GM21515 (cell line): Measurements from ENCODE around the gene APH1A.
"Not testable (repeated sequence)": the region's sequence is repeated elsewhere in the genome, so short reads cannot be mapped to it uniquely, and the experiment has no call there.

Source experiments
- ATAC-seq: cut with Tn5 transposase; IDR thresholded peaks from one replicate; pipeline ENCODE4 v1.9.1; 2021; ENCODE audit not compliant: unreplicated experiment

The APH1A gene

DNA sequence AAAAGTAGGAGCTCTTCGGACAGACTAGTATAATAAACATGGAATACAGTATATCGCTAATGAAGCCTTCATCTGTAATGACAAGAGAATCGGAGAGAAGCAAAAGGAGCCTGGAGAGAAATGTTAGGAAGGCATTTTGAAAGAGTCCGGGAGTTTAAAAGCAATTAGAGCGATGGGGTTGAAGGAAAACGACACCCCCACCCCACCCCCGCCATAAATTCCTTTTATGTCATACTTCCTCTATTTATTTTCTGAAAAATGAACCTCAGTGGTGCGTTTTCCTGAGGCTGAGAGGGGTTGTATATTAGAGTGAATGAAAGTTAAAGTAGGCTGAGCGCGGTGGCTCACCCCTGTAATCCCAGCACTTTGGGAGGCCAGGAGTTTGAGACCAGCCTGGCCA lies 635 bp upstream of the APH1A start:
- no peak for ATAC-seq

DNA sequence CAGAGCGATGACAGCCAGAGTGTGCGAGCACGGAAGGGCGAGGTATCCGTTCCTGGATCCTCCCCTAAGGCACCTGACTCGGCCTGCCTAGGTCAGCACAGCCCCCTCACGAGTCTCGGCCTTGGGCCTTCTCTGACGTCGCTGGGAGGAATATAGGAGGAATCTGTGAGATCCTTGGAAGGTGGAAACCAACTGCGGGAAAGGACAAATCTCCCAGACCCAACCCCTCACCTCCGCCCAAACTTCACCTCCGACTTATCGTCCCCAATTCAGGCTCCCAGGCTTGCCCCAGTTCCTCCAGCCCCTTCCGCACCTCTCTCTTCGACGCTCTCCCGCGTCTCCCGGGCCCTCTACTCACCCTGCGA lies 494 bp downstream of the APH1A start:
- ATAC-seq: peak; percentile 29

DNA sequence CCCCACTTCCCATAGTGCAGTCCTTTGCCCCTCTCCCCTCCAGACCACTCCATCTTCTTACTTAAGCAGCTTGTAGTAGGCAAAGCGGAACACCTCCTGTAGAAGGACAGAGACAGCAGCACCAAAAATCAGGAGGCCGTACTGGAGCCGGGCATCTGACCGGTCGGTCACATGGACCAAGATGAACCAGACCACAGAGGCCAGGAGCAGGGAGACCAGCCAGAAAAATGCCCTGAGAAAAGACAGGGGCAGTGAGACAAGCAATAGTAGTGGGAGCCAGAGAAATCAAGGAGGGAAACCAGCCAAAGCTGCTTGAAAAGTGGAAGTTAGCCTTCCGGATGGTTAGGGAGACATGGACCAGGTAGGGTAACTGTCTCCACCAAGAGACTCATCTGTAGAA lies 920 bp downstream of the APH1A start:
- no peak for ATAC-seq

DNA sequence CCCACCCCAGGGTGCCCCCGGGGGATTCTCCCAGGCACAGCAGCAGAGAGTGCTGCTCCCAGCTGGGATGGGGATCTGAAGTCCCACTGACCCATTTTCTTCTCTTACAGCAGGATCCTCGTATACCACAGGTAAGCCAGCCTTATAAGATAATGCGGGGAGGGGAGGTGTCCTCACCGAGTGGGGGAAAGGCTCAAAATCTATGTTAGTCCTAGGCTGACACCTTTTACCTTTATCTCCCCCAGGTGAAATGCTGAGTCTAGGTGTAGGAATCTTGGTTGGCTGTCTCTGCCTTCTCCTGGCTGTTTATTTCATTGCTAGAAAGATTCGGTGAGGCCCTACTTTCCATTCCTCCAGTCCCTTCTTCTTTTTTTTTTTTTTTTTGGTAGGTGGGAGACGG lies 5.3 kb downstream of the APH1A start:
- no peak for ATAC-seq

DNA sequence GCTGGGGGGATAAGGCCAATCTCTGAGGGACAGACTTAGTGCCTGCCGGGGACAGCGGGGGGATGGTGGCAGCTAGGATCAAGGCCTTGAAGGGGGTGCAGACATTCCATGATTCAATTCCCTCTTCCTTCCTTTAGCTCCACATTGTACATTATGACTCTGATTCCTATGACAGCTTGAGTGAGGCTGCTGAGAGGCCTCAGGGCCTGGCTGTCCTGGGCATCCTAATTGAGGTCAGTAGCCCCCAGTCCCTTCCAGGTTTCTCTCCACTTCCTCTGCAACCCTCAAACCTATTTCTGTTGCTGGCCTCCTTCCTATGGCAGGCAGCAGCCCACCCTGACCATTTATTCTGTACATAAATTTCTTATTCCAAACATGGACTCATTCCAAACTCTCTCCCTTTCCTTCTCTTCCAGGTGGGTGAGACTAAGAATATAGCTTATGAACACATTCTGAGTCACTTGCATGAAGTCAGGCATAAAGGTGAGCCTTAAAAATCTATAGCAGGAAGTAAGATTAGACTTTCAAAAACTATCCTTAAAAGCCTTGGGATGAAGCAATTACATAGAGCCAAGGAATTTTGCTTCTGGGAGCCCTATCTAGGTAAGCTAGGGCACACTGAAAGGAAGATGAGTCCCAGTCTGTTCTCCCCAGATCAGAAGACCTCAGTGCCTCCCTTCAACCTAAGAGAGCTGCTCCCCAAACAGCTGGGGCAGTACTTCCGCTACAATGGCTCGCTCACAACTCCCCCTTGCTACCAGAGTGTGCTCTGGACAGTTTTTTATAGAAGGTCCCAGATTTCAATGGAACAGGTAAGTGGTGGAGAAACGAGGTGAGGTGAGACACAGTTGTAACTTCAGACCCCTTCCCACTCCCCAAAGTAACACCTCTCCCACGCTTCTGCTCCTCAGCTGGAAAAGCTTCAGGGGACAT lies 6.2 kb downstream of the APH1A start:
- no peak for ATAC-seq

DNA sequence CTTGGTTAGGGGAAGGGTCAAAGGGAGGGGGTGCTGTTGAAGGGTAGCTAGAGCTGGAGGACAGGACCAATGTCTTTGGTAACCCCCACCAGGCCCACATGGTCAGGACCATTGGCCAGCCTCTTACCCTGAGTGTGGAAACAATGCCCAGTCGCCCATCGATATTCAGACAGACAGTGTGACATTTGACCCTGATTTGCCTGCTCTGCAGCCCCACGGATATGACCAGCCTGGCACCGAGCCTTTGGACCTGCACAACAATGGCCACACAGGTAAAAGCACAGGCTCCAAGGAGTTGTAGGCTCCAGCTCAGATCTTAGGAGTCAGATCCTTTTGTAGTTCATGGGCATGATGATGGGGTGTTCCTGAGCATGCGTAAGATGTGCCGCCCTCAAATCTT lies 7.4 kb downstream of the APH1A start:
- ATAC-seq: no peak

DNA sequence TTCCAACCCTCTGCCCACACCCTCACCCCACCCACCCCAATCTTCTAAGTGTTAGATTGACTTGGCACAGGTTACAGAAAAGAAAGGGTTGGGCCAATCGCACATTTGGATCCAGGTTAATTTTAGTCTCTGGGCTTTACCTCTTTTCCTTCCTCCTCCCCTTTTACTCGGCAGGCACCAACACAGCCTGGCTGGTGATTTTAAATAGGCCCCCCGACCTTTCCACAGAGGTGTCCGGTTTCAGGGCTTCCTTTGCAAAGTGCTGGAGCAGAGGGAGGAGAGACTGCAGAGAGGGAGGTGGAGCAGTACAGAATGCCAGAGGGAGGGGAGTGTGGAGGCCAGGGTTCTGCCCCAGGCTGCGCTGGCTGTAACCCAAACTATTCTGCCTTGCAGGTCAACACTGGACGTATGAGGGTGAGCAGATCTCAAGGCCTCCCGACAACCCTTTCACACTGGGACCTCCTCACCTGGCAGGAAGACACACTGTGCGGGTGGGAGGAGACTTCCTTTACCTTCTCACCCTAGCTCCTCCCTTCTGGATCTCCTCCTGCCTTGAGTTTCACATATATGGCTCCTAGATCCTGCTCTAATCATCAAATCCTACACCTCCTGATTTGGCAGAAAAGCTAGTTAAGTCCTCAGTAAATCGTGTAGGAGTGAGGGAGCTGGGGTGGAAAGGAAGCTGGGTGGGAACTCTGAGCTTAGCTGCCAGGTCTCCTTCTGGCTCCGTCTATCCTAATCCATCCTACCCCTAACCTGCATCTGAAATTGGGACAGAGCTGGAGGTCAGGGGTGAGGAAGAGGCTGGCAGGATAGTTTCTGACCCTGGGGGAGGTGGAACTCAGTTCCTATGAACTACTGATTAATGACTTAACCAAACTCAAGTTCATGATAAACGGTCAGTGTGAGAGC lies 8.8 kb downstream of the APH1A start:
- no peak for ATAC-seq

DNA sequence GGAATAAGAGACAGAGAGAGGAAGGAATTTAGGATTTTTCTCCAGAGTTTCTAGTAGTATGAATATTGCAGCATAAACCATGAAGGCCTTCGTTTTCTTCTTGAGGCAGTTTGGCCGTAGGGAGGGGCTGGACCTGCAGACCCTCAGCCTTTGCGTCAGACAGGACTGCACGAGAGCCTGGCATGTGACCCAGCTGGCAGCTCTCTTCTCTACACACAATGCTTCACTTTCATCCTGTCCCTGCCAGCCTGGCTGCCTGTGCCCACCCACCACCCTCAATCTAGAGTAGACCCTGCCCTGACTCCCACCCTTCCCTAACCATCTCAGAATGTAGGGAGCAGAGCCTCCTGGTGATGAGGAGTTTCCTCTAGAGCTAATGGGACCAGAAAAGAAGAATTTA lies 9.6 kb downstream of the APH1A start:
- ATAC-seq: no peak

DNA sequence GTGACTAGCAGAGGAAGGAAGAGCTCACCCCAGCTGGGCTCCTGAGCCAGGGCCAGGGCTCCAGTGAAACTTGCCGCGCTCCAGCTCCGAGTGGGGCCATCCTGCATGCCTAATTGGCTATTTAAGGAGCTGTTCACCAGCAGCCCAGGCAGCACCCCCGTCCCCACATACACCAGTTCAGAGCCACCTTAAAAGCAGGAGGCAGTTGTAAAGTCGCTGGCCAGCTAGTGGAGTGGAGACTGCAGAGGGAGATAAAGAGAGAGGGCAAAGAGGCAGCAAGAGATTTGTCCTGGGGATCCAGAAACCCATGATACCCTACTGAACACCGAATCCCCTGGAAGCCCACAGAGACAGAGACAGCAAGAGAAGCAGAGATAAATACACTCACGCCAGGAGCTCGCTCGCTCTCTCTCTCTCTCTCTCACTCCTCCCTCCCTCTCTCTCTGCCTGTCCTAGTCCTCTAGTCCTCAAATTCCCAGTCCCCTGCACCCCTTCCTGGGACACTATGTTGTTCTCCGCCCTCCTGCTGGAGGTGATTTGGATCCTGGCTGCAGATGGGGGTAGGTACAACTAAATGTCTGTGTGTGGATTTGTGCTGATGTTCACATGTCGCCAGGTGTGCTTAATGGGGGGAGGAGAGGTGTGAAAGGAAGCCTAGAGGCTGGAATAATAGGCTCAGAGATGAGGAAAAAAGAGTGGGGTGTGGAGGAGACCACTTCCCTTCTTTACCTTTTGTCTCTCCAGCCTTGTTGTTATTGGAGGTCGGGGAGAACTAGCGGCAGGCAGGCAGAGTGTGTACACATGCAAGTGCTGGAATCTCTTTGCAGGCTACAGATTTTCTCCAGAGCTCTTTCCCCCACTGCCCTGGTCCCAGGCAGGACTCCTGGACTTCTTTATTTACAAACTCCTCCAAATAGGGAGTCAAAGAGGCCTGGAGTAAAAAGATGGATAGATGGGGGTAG lies 10.9 kb downstream of the APH1A start, which contains the start of gene CA14:
Gene CA14, plus strand, starts transcription at position 151 of the 962 bp plus-strand sequence. Its CDS starts 355 bp downstream, at position 506.
- ATAC-seq: no peak

DNA sequence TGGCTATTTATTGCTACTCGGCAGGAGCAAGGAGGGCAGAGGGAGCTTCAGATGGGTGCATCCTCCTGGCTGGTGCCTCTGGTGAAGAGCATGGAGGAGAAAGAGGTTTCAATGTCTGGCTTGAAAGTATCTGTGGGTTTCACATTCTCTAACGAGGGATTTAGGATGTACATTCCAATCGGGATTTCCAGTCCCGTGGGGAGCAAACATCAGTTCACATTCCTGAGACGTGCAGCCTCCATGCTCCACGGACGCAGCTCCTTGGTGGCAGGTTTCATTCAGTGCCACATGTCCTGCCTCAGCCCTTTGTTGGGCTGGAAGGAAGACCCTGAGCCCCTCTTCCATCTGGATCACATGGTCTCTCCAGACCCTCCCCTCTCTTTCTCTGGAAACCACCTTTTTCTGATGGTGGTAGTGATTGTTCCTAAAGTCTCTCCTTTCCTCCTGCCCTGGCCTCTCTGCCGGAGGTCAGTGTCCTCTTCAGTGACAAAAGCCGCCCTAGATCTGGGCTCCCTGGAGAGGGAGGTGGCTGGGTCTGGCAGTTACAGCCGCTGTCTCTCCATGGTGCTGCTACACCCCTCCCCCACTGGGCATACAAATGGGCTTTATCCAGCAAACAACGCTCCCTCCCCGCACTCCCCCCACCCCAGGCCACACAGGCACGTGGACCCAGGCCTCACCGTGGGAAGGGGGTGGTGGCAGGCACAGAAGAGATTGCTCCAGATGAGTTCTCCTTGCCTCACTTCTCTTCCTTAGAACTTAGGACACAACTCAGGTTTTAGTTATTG lies 12.1 kb downstream of the APH1A start:
- no peak for ATAC-seq

DNA sequence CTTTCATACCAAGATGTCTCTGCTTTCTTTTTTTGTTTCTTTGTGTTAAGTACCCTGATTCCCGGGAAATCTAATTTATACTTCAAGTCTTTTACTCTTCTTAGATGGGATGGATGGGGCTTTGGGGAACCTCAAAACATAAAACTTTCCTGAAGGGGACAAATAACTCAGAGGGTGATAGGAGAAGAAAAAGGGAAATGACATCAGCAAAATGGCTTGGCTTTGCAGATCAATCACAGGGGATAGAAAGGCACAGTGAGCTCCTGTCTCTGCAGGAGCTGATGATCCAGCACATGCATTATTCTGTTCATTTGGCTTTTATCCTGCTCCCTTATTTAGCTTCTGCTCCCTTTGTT lies 12.6 kb downstream of the APH1A start:
- ATAC-seq: no peak

DNA sequence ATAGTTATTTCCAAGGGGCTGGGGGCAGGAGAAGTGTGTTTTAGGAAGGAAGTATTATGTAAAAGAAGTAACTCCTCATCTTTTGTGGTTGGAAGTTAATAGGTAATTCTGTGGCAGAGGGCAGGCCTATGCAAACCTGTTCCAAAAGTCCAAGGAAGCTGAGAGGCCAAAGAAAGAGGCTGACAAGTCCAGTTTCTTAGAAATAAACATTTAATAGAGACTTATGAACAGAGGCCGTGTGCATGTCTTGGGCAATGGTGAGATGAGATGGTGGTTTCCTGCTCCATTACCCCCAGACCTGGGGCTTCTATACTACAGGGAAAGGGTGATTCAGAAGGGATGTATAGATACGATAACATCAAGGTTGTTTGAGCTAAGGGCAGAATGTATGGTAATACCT lies 18.9 kb downstream of the APH1A start:
- no peak for ATAC-seq

DNA sequence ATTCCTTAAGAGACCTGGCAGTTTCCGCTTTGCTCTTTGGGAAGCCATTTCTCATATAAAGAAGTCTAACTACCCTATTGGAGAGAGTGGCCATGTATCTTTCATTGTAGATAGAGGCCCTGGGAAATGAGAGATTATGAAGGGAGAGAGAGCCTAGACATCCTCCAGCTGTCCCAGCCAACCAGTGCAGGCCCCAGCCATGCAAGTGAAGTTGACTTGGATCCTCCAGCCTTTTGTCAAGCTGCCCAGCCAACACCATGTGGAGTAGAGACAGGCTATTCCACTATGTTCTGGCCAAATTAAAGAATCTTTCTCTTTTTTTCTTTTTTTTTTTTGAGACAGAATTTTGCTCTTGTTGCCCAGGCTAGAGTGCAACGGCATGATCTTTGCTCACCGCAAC lies 25.8 kb downstream of the APH1A start:
- no peak for ATAC-seq

DNA sequence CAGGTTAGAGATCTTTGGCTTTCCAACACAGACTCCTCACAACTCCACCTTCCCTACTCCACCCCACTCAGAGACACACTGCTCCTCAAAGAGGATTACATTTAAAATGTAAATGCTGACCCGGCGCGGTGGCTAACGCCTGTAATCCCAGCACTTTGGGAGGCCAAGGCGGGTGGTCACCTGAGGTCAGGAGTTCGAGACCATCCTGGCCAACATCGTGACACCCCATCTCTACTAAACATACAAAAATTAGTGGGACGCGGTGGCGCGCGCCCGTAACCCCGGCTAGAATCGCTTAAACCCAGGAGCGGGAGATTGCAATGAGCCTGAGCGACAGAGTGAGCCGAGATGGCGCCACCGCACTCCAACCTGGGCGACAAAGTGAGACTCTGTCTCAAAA lies 31.1 kb downstream of the APH1A start:
- ATAC-seq: no peak

DNA sequence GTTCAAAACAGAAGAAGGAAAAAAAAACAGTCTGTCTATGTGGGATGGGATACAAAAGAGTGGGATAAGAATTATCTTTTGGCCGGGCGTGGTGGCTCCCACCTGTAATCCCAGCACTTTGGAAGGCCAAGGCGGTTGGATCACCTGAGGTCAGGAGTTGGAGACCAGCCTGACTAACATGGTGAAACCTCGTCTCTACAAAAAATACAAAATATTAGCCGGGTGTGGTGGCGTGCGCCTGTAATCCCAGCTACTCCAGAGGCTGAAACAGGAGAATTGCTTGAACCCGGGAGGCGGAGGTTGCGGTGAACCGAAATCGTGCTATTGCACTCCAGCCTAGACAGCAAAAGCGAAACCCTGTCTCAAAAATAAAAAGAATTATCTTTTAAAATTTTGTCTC lies 31.6 kb downstream of the APH1A start:
- not testable (repeated sequence) for ATAC-seq

DNA sequence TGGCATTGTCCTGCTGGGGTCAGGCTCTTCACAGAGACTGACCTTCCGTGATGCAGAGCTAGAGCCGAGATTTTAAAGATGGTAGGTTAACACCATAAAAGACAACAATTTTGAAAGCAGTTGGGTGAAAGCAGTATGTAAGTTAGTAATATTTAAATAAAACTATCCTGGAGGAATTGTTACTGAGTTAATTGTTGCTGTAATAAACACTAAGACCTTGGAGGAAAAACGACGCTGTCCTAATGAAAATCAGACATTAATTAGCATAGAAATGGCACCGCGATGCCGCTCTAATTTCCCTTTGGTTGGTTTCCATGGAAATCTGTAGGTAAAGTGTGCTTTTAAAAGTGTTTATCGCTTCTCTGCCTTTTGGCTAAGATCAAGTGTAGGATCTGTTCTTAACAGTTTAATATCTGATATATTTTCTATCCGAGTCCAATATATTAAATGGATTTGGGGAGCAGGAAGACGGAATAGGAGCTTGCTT lies 32.2 kb downstream of the APH1A start:
- ATAC-seq: no peak

DNA sequence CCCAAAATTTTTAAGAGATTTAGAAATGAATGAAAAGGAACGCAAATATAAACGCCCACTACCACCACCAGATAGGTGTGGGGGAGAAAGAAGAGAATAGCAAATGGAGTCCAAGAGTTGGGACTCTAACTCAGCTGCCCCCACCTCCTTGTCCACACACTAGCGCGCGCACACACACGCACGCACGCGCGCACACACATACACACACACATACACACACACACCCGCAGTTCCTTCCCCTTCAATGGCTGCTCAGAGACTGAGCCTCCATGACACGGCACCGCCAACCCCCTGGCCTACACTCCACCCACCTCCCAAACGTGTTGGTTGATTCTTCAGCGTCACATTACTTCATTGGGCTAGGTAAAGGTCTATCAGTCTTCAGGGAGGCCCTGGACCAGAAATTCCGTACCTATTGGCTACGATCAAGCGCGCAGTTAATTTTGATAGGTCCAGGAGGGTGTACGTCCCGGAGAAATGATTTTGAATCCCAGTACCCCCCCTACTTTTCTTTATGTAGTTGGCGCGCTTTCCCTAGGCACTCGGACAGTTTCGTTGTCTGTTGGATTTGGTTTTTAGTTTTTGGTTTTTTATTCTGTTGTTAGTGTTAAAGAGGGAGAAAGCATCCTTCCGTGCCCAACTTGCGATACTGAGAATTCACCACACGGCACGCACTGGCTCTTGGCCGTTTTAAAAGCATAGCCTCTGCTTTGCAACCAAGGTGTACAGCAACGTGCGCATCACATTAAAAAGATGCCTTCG lies 32.8 kb downstream of the APH1A start, which contains the start of gene ANP32E:
Gene ANP32E, minus strand, starts transcription at position 261 of the 762 bp plus-strand sequence. CDS start 326 bp downstream, outside the sequence.
- peak; percentile 86 for ATAC-seq

DNA sequence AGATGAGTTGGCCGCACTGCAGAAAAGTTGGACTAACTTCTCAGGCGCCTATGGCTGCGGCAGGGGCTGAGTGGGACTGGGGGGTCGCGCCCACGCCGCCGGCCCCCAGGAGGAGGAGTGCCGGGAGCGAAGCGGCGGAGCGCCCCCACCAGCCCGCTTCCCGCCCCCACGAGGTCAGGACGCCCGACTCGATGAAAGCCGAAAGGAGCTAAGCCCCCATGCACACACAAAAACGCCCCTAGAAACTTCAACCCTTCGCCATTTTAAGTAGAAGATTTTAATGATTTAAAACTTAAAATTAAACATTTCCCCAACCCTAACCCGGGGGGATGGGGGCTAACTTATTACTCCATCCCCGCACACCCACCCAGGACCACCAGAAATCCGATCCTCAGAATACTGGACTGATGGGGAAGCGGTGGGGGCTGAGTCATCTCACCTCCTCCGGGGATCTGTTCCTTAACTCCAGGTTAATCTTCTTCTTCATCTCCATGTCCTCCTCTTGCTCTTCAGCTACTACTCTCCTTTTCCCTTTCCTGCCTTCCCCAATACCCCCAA lies 33.4 kb downstream of the APH1A start:
- no peak for ATAC-seq
